ENCODE measurements around the gene CELF2. TPM values are rescaled to one million over a fixed set of nuclear protein-coding genes. Genes with fewer than 3 reads are reported as not detected.

CELF2 gene
- total and polyA plus RNA-seq, 9 of the 15 experiments (the other 6 are each of a cell fraction or from before 2014, with no cell fraction given), result 4.0 to 20.3 (median 11.1) TPM

GRCh38 chr10:11165591-11166543 lies 148.2 kb downstream of the CELF2 start (continued):
- TF ChIP-seq, protein P1, sequence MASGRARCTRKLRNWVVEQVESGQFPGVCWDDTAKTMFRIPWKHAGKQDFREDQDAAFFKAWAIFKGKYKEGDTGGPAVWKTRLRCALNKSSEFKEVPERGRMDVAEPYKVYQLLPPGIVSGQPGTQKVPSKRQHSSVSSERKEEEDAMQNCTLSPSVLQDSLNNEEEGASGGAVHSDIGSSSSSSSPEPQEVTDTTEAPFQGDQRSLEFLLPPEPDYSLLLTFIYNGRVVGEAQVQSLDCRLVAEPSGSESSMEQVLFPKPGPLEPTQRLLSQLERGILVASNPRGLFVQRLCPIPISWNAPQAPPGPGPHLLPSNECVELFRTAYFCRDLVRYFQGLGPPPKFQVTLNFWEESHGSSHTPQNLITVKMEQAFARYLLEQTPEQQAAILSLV (tag; IDR thresholded peaks at IDR 0.05), result no peak
- TF ChIP-seq ZBED1 (IDR thresholded peaks at IDR 0.05) (0 out of 2 replicates have a peak, but pooled peaks have one; percentile 14), BRF2 (IDR thresholded peaks at IDR 0.05; ENCODE audit: borderline replicate concordance, insufficient read depth, insufficient read length) (no peak), PHB (CRISPR knock-in tag; IDR thresholded peaks at IDR 0.05) (no peak), POLR3A (IDR thresholded peaks at IDR 0.05; ENCODE audit: borderline replicate concordance, extremely low read depth, insufficient read depth, insufficient read length) (no peak), BCLAF1 (IDR thresholded peaks at IDR 0.05; ENCODE audit: borderline replicate concordance in 1 of 2, control insufficient read depth in 1 of 2, low read depth in 2 of 2, low read length in 1 of 2) (no peak), CBX3 (IDR thresholded peaks at IDR 0.05; ENCODE audit: borderline replicate concordance in 1 of 2, low read length in 2 of 2) (peak in 1 of 2 experiments; percentile 56; a peak in 1 of 3 replicates), USF1 (CRISPR knock-in tag; IDR thresholded peaks at IDR 0.05) (peak; percentile 71), ZBTB17 (CRISPR knock-in tag; IDR thresholded peaks at IDR 0.05) (peak; percentile 50; the same call in 1 of the 2 replicates), JUNB (CRISPR knock-in tag; conservative IDR thresholded peaks at IDR 0.05) (no peak), SIN3A (IDR thresholded peaks at IDR 0.05; ENCODE audit: borderline replicate concordance in 2 of 2, control insufficient read depth in 1 of 2, low read depth in 2 of 2, low read length in 2 of 2) (0 out of 4 replicates have a peak, but pooled peaks of 1 of the 2 experiments have one; percentile 43), RCOR1 (IDR thresholded peaks at IDR 0.05; ENCODE audit: borderline replicate concordance in 1 of 2, low read depth in 2 of 2, low read length in 2 of 2) (0 out of 4 replicates have a peak, but pooled peaks of 1 of the 2 experiments have one; percentile 10)
- TF ChIP-seq, protein P2, sequence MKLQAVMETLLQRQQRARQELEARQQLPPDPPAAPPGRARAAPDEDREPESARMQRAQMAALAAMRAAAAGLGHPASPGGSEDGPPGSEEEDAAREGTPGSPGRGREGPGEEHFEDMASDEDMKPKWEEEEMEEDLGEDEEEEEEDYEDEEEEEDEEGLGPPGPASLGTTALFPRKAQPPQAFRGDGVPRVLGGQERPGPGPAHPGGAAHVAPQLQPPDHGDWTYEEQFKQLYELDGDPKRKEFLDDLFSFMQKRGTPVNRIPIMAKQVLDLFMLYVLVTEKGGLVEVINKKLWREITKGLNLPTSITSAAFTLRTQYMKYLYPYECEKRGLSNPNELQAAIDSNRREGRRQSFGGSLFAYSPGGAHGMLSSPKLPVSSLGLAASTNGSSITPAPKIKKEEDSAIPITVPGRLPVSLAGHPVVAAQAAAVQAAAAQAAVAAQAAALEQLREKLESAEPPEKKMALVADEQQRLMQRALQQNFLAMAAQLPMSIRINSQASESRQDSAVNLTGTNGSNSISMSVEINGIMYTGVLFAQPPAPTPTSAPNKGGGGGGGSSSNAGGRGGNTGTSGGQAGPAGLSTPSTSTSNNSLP (IDR thresholded peaks at IDR 0.05; ENCODE audit: borderline replicate concordance, low read depth, low read length), result no peak
- TF ChIP-seq, protein P3, sequence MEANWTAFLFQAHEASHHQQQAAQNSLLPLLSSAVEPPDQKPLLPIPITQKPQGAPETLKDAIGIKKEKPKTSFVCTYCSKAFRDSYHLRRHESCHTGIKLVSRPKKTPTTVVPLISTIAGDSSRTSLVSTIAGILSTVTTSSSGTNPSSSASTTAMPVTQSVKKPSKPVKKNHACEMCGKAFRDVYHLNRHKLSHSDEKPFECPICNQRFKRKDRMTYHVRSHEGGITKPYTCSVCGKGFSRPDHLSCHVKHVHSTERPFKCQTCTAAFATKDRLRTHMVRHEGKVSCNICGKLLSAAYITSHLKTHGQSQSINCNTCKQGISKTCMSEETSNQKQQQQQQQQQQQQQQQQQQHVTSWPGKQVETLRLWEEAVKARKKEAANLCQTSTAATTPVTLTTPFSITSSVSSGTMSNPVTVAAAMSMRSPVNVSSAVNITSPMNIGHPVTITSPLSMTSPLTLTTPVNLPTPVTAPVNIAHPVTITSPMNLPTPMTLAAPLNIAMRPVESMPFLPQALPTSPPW (CRISPR knock-in tag; IDR thresholded peaks at IDR 0.05), result peak; percentile 48; the same call in 1 of the 2 replicates

Measured in K562 (cell line).